Astrocyte of the cerebellum (primary cell): ENCODE measurements around the gene SLC25A19.
"Not testable (repeated sequence)": the region's sequence is repeated elsewhere in the genome, so short reads cannot be mapped to it uniquely, and the experiment has no call there.

Experiments used
- DNase-seq: peaks from one replicate; pipeline ENCODE4 v3.0.0-alpha.2; 2011; ENCODE audit warnings: low read depth
- H3K4me3 ChIP-seq: 2 replicates; pipeline ENCODE4 v1.5.1; 2011; ENCODE audit warnings: mild to moderate bottlenecking, low read depth, low read length, moderate library complexity
- CTCF ChIP-seq: IDR thresholded peaks from 2 replicates; pipeline ENCODE4 v1.5.1; 2012; ENCODE audit warnings: low read length, low read depth, moderate library complexity, mild to moderate bottlenecking; ENCODE audit errors: missing control alignments
- in situ Hi-C: cut with HindIII; loops from 2 replicates; pipeline ENCODE4 v1.10.0; 2017; ENCODE audit warnings: low sequenced_read_pairs

SLC25A19 gene

DNA sequence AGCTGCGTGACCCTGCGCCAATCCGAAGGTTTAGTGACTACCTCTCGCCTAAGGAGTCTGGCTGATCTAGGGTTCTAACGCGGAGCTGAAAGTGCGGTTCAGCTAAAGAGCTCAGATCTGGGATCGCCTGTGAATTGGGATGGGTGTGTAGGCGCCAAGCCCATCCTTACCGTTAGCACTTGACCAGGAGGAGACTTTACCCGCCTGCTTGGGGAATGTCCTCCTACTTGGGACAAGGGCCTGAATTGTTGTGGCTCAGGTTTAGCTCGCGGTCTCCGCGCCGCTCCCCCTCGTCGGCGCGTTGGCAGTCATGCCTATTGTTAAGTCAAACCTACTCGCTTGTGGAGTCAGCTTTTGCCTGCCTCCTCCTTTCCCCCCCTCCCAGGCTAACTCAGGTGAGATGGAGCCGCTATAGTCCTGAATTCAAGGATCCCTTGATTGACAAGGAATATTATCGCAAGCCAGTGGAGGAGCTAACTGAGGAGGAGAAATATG, 27.1 kb downstream of the SLC25A19 start:
- no peak for TF ChIP-seq CTCF
- in situ Hi-C loops, result no loop called here
- H3K4me3 ChIP-seq, result peak overlapping the region; percentile 81
- DNase-seq, result no peak

GRCh38 chr17:75261336-75262111, 27.7 kb downstream of the SLC25A19 start, which contains the start of the genes GGA3 and MRPS7:
GGA3 (minus strand) TSS chr17:75261606; CDS start chr17:75261587, 19 bp downstream.
MRPS7 (plus strand) TSS chr17:75261879; CDS start chr17:75261901, 22 bp downstream.
- no peak for TF ChIP-seq CTCF
- H3K4me3 ChIP-seq, result peak within 1 kb of the TSS; percentile 81
- peak; percentile 77 for DNase-seq
- in situ Hi-C loops, result no loop called here

- DNase-seq, result no peak
- peak; percentile 25 for TF ChIP-seq CTCF
- in situ Hi-C loops, result no loop called here
- peak overlapping the region; percentile 81 for H3K4me3 ChIP-seq
These were observed 28.4 kb downstream of the SLC25A19 start for GRCh38 chr17:75260641-75261335.

DNA sequence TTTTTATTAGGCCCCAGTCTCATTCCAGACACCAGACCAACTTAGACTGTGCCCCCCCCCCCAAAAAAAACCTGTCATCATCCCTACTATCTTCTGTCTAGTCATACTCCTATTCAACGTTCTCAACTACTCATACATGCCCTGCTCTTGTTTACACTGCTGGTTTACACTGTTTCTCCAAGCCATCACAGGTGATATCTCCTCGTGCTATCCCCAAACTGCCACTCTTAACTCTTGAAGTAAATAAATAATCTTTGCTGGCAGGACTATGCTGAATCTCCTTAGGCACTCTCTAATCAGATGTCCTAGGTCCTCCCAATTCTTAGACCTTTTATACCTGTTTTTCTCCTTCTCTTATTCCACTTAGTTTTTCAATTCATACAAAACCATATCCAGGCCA, 32.0 kb downstream of the SLC25A19 start:
- in situ Hi-C loops, H3K4me3 ChIP-seq, DNase-seq: not testable (repeated sequence)

DNA sequence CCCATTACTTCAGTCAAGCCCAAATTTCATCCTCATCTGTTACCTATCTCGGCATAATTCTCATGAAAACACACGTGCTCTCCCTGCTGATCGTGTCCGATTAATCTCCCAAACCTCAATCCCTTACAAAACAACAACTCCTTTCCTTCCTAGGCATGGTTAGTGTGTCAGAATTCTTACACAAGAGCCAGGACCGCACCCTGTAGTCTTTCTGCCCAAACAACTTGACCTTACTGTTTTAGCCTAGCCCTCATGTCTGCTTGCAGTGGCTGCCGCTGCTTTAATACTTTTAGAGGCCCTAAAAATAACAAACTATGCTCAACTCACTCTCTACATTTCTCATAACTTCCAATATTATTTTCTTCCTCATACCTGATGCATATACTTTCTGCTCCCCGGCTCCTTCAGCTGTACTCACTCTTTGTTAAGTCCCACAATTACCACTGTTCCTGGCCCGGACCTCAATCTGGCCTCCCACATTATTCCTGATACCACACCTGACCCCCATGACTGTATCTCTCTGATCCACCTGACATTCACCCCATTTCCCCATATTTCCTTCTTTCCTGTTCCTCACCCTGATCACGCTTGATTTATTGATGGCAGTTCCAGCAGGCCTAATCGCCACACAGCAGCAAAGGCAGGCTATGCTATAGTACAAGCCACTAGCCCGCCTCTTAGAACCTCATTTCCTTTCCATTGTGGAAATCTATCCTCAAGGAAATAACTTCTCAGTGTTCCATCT, 33.1 kb downstream of the SLC25A19 start:
- H3K4me3 ChIP-seq, DNase-seq, in situ Hi-C loops: not testable (repeated sequence)

- in situ Hi-C loops, result no loop called here
- DNase-seq, result no peak
- TF ChIP-seq CTCF, result no peak
- H3K4me3 ChIP-seq, result no peak overlapping the region
These were observed 37.0 kb downstream of the SLC25A19 start for GRCh38 chr17:75252039-75252816.

DNA sequence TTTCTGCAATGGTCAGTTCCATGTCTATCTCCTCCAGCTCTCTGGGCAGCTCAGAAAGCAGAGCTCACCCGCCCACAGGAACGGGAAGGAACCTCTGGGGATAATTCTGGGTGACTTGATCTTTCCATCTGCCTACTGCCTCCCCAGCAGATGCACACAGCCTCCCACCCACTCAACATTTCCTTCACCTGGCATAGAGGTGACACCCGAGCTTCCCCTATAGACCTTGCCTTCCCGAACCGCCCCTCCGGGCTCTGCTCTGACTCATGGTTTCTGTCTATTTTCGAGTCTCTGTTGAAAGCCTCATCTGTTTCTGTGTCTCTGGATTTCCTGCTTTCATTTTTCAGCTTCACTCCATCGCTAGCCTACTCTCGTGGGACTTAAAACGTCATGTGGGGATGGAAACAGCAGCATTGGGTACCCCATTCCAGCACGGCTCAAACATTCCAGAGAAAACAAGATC, 39.2 kb downstream of the SLC25A19 start:
- in situ Hi-C loops, result no loop called here
- no peak for DNase-seq
- H3K4me3 ChIP-seq, result no peak overlapping the region
- TF ChIP-seq CTCF, result no peak
